HG03095 (cell line): ENCODE results near the gene CENPM.

Source experiments
- ATAC-seq: cut with Tn5 transposase; IDR thresholded peaks from one replicate; pipeline ENCODE4 v1.9.1; 2021; ENCODE audit warnings: moderate library complexity; ENCODE audit not compliant: unreplicated experiment

CENPM gene

DNA sequence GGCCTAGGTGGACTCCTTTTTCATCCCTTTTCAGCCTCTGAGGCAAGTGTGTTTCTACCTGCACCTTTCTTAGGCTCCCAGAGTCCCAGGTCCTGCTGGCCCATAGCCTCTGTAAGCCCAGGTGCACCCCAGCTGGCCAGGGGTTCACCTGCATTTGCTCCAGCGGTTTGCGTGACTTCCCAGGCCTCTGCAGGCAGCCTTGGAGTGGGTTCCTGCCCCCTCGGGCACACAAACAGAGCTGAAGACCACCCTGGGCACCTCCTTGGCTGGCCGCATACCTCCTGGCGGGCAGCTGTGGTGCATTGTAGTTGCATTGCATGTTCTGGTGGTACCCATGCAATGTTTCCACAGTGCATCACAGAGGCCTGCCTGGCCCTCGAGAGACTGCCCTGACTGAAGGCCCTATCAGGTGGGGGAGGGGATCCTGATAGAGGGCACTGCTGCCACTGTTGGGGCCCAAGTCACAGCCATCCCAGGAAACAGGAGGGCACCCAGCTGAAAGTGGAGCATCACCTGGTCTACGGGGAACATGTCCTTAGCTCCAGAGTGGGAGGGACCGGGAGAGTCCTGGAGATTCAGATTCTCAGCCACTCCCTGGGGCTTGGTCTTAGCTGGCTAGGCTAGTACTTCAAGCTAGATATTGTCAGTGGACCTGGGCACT lies 46.2 kb downstream of the CENPM start:
- ATAC-seq: no peak

DNA sequence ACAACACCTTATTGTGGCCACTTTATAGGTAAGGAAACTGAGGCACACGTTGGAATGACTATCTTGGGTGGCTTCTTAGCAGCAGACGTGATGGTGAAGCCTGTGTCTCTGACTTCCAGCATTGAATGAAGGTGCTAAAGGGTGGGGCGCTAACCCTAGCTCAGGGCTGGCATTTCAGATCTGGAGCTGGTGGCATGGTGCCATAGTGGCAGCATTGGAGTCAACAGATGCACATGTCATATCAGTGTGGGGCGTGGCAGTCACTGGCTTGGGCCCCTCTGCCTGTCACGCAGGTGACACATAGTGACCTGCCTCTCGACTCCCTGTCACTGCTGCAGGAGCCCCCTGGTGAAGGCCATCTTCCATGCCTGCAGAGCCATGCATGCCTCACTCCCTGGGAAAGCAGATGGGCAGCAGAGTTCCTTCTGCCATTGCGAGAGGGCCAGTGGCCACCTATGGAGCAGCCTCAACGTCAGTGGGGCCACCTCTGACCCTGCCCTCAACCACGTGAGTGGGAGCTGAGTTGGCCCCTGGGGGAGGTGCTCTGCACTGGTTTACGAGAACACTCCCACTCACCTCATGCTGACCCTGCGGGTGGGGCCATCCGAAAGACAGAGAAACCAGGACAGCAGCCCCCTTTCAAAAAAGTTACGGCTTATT lies 46.8 kb downstream of the CENPM start:
- no peak for ATAC-seq

DNA sequence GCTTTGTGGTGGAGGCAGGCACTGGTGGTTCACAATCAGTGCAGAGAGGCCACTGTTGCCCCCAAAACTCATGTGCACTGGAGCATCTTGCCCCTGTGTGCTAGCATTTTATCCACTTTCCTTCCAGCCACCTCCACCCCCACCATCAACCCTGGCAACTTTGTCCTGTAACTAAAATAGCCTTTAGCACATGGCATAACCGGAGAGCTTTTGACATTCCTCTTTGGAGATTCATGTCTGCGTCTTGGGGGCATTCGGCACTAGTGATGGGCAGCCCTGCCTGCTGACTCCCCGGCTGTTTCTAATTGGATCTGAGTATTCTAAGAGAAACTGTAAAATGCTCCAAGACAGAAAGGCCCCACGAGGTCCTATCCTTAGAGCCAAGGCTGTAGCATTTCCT lies 47.8 kb downstream of the CENPM start:
- ATAC-seq: no peak

GRCh38 chr22:41898645-41899044 lies 48.3 kb downstream of the CENPM start:
- ATAC-seq: no peak

GRCh38 chr22:41893591-41894375 lies 53.2 kb downstream of the CENPM start:
- ATAC-seq: no peak

- ATAC-seq: no peak
These were observed 54.2 kb downstream of the CENPM start for GRCh38 chr22:41892721-41893120.

DNA sequence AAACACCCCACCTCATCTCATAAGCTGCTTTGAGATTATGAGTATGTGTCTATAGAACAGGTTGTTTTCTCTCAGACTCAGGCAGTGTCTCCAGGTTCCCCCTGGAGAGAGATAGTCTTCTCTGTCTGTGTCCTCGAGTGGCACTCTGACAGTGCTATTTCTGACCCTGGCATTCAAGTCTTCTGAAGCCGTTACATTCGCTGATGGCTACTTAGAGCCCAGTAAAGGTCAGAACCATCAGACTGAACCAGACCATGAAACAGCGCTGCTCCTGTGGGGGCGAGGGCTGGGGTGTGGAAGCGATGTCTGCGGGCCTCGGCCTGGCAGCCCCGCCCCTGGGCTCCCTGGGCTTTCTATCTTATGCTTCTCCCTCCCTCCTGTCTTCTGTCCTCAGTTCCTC lies 55.5 kb downstream of the CENPM start:
- ATAC-seq: no peak
